AG04450 (cell line): ENCODE measurements around the gene DGKG. TPM values are rescaled to one million over a fixed set of nuclear protein-coding genes. Genes with fewer than 3 reads are reported as not detected.

Experiments
- CTCF ChIA-PET: fragments of 300-600, 350-600 bp; formaldehyde crosslinking; extraction: SDS; loops from one replicate; lab custom pipeline; 2022; ENCODE audit warnings: antibody characterized with exemption, inconsistent platforms; lab: Charles Lee
- POLR2A ChIA-PET: fragments of 350-600 bp; formaldehyde crosslinking; extraction: SDS; loops from one replicate; lab custom pipeline; 2021; ENCODE audit warnings: antibody characterized with exemption, inconsistent platforms; lab: Yijun Ruan, JAX
- DNase-seq: peaks from one replicate; pipeline ENCODE4 v3.0.0-alpha.2; 2011; ENCODE audit warnings: low read depth, low spot score
- H3K27ac ChIP-seq: one replicate; pipeline ENCODE4 v1.5.1; 2012; ENCODE audit warnings: low read depth, low read length, control low read depth
- H3K27me3 ChIP-seq: one replicate; pipeline ENCODE4 v1.6.0; 2012; ENCODE audit warnings: low read length; ENCODE audit not compliant: control insufficient read depth, insufficient read depth
- H3K4me3 ChIP-seq: 2 replicates; pipeline ENCODE4 v1.5.1; 2011; ENCODE audit warnings: mild to moderate bottlenecking, low read depth, low read length, control low read depth
- H3K9me3 ChIP-seq: 2 replicates; pipeline ENCODE4 v1.5.1; 2012; ENCODE audit warnings: low read length; ENCODE audit not compliant: control insufficient read depth, insufficient read depth
- polyA plus RNA-seq: library from polyadenylated mRNA; depleted of rRNA; stranded (reverse); fragments of >200 nt; gene quantifications from 2 replicates; pipeline ENCODE4 v1.2.3, GENCODE V29; 2011
- TF ChIP-seq, protein P1 (sequence below): IDR thresholded peaks from 2 replicates; pipeline ENCODE4 v1.5.1; 2011; ENCODE audit warnings: low read depth, low read length, control low read depth, inconsistent platforms

DGKG gene
- polyA plus RNA-seq, 1 experiment: 5.1 TPM

DNA sequence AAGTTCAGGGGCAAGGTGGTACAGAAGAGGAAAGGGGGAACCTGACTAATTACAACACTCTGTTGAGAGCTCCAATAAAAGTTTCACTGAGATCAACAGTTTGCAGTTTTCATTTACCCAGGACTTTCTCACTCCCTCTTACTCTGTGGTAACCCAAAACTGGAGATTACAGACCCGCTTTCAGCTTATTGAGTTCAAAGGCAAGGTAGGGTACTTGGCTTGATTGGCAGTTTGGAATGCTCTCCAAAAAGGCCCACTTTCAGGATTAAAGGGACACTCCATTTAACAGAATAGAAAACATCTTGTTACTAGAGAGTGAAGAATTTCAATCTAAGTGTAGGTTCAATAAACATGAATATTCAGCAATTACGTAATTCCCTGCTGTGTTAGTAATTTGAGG lies 135.6 kb downstream of the DGKG start:
- TF ChIP-seq, protein P1, sequence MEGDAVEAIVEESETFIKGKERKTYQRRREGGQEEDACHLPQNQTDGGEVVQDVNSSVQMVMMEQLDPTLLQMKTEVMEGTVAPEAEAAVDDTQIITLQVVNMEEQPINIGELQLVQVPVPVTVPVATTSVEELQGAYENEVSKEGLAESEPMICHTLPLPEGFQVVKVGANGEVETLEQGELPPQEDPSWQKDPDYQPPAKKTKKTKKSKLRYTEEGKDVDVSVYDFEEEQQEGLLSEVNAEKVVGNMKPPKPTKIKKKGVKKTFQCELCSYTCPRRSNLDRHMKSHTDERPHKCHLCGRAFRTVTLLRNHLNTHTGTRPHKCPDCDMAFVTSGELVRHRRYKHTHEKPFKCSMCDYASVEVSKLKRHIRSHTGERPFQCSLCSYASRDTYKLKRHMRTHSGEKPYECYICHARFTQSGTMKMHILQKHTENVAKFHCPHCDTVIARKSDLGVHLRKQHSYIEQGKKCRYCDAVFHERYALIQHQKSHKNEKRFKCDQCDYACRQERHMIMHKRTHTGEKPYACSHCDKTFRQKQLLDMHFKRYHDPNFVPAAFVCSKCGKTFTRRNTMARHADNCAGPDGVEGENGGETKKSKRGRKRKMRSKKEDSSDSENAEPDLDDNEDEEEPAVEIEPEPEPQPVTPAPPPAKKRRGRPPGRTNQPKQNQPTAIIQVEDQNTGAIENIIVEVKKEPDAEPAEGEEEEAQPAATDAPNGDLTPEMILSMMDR: no peak
- Histone ChIP-seq H3K9me3 (no peaks in the 10 kb centered on the region), H3K4me3 (no peak overlapping the region), H3K27me3 (peaks cover 24% of the 10 kb centered on the region), H3K27ac (no peak overlapping the region)
- ChIA-PET CTCF (interaction anchor here (0.6 kb wide), 1 partner anchor 124 kb away, joined by 10 read pairs; no protein-coding TSS in a partner anchor), POLR2A (no interaction called here)
- DNase-seq: no peak

DNA sequence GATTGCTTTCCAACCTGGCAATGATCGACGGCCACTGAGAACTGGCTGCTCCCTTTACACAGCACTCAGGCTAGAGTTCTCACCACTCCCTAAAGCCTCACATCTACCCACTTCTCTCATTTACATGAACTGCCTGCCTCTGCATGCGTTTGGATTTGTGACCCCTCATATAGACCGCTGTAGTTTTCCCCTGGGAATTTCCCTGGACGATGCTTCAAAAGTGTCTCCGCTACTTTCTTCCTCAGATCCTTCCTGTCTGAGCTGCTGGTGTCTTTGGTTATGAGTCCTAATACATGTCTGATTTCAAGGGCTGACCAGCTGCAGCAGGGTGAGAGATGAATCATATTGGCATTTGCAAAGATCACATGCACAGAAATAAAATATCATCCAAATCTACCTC lies 136.4 kb downstream of the DGKG start:
- H3K9me3 ChIP-seq: no peaks in the 10 kb centered on the region
- TF ChIP-seq, protein P1: no peak
- ChIA-PET CTCF (no interaction called here), POLR2A (no interaction called here)
- H3K27ac ChIP-seq: no peak overlapping the region
- H3K27me3 ChIP-seq: peaks cover 25% of the 10 kb centered on the region
- H3K4me3 ChIP-seq: no peak overlapping the region
- no peak for DNase-seq

DNA sequence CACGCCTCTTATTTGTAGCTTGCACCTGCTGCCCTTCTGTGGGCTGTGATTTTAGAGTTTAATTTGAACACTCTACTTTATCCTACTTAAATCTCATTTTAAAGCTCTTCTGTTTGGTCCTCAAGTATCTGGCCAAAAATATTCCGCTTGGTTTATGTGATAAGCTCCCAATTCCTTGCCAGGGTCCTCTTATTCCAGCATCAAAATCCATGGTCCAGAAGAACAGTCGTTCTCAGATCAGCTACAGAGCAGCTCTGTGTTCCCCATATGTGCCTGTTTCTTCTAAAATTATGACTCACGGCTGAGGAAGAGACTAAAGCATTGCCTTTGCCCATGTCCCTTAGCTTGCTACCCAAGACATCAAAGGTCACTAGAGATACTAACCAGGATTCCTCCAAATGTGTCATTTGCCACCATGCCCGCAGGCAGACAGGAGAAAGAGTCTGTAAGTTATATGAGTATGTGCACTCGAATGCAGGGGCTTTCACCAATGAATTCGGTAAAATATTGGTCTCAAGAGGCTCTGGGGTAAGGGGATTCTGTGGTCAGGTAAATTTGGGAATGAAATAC lies 137.9 kb downstream of the DGKG start:
- TF ChIP-seq, protein P1: no peak
- Histone ChIP-seq H3K9me3 (no peaks in the 10 kb centered on the region), H3K27ac (no peak overlapping the region), H3K4me3 (no peak overlapping the region), H3K27me3 (peaks cover 22% of the 10 kb centered on the region)
- no peak for DNase-seq
- POLR2A ChIA-PET: no interaction called here
- CTCF ChIA-PET: interaction anchor here (0.5 kb wide), 1 partner anchor 248 kb away, joined by 3 read pairs; no protein-coding TSS in a partner anchor

DNA sequence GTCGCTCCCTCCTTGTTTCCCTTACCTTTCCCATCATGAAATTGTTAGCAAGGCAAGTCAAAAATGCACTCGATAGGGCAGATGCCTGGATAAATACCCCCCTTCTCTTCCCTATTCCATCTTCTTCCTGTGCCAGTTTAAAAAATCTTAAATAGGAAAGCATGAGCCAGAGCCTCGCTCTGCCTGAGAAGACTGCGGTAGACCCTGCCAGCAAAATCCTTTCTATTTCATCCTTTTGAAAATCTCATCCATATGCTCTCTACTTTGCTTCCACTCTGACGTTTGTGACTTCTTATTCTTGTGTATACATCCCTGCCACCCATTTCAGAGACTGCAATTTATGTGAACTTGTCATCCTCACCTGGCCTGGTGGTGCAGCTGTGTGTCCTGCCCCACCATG lies 138.6 kb downstream of the DGKG start:
- DNase-seq: no peak
- Histone ChIP-seq H3K9me3 (no peaks in the 10 kb centered on the region), H3K27me3 (peaks cover 22% of the 10 kb centered on the region), H3K27ac (no peak overlapping the region), H3K4me3 (no peak overlapping the region)
- TF ChIP-seq, protein P1: no peak
- POLR2A ChIA-PET: no interaction called here
- CTCF ChIA-PET: no interaction called here

DNA sequence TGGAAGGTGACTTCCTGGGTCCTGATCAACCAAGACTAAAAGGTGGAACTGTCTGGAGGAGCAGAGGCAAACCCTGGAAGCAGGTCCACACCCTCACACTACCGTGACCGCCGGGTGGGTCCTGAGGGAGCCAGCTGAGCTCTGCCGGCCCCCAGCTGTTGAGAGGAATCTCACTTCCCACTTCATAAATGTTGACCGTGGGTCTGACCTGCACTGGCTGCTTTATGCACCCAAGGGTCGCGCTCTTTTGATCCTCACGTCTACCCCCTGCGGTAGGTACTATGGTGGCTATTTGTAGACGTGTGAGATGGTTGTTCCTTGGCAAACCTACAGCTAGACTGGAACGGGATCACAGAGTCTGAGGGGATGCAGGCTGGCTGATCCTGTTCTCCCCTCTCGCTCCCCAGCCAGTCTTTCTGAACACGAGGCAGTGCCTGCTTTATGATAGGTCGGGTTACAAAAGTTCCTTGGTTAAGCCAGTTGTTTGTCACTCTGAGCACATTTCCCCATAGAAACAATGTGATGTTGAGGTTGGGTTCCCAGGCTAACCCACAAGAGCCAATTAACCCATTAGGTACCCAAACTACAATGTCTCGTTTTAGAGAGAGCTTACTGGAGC lies 140.2 kb downstream of the DGKG start:
- H3K4me3 ChIP-seq: no peak overlapping the region
- H3K27me3 ChIP-seq: peaks cover 16% of the 10 kb centered on the region
- ChIA-PET POLR2A (no interaction called here), CTCF (interaction anchor here (1.0 to 2.7 kb wide), 2 partner anchors 21 to 239 kb away, joined by 3 to 7 read pairs; no protein-coding TSS in a partner anchor)
- H3K9me3 ChIP-seq: no peaks in the 10 kb centered on the region
- H3K27ac ChIP-seq: no peak overlapping the region
- TF ChIP-seq, protein P1: no peak
- DNase-seq: no peak
